ENCODE data around the gene CDRT15L2.
"Not testable (repeated sequence)": the region's sequence is repeated elsewhere in the genome, so short reads cannot be mapped to it uniquely, and the experiment has no call there.

Gene CDRT15L2

GRCh38 chr17:20575071-20575470, 4.5 kb upstream of the CDRT15L2 start:
- not testable (repeated sequence) for DNase-seq (ENCODE audit: low read depth)

DNA sequence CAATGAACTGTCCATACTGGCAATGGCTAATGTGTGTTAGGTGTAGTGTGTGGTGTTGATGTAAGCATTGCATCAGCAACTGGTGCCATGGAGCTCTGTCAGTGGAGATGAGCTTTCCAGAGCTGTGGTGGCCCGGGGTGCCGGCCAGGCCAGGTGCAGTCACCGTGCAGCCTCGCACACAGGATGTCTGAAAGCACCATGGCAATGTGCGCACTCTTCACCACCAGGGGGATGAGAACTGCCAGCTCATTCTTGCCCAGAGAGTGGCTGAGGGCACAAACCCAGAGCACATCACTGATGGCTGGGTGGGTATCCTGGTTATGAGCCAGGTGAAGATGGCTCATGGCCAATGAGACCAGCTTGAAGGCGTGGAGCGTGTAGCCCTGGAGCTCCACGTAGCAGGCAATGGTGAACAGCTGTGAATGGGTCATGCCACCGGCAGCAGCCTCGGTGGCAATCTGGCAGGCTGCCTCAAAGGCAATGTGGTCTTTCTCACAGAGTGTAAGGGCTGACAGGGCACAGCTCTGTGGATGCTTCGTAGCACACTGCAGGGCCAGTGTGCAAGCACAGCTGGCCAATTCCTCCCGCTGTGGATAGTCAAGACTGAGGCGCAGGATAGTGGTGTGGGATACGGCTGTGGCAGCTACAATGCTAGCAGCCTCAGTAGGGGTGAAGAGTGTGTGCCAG, 4.5 kb downstream of the CDRT15L2 start:
- not testable (repeated sequence) for DNase-seq (ENCODE audit: low read depth)

- not testable (repeated sequence) for DNase-seq (ENCODE audit: low read depth)
Measured at GRCh38 chr17:20588744-20589453, 9.4 kb downstream of the CDRT15L2 start.

DNA sequence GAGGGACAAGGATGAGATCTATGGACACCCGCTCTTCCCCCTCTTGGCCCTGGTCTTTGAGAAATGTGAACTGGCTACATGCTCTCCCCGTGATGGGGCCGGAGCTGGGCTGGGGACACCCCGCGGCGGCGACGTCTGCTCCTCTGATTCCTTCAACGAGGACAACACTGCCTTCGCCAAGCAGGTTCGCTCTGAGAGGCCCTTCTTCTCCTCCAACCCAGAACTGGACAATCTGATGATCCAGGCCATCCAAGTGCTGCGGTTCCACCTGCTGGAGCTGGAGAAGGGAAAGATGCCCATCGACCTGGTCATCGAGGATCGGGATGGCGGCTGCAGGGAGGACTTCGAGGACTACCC, 9.9 kb downstream of the CDRT15L2 start:
- DNase-seq (ENCODE audit: low read depth): not testable (repeated sequence)

DNA sequence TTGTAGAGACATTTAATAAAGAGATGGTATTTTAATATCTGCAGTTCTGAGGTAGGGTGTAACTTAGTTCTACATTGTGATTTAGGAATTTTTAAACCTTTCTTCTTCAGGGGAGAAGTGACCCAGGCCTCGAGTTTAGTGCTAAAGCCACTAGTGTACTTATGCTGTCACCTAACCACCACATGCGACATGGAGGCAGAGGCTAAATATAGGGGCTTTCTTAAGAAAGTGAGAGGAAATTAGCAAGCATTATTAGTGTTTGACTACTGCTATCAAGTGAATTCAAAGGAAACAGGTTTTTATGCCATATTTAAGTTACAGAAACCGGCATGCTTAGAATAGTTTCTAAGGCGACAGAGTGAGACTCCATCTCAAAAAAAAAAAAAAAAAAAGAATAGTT, 11.5 kb downstream of the CDRT15L2 start:
- not testable (repeated sequence) for DNase-seq (ENCODE audit: low read depth)

GRCh38 chr17:20605568-20605967, 26.0 kb downstream of the CDRT15L2 start:
- DNase-seq (ENCODE audit: low read depth): not testable (repeated sequence)

DNA sequence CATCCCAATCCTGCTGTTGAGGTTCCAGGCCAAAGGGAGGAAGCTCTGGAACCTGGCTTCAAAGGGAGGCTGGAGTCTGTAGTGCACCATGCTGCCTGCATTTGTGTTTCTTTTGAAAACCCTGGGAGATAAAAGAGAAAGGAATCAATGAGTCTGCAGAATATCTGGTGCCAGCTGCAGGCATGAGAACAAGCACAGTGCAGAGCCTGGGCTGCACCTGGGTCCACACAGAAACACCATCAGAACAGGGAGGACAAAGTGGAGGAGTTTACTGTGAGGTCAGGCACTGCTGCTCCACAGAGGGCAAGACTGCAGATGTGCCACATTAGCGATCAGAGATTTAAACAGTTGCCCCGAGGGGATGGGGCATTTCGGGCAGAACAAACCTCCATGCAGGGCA, 30.0 kb downstream of the CDRT15L2 start:
- not testable (repeated sequence) for DNase-seq (ENCODE audit: low read depth)

- no peak for DNase-seq (ENCODE audit: low read depth)
Measured at GRCh38 chr17:20611309-20611708, 31.8 kb downstream of the CDRT15L2 start.

DNA sequence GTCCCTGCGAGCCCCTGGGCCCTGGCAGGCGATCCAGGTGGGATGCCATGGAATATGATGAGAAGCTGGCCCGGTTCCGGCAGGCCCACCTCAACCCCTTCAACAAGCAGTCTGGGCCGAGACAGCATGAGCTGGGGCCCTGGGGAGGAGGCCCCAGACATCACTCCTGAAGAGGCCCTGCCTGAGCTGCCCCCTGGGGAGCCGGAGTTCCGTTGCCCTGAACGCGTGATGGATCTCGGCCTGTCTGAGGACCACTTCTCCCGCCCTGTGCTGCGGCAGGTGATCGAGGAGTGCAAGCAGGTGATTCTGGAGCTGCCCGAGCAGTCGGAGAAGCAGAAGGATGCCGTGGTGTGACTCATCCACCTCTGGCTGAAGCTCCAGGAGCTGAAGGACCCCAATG, 33.1 kb downstream of the CDRT15L2 start:
- no peak for DNase-seq (ENCODE audit: low read depth)

DNA sequence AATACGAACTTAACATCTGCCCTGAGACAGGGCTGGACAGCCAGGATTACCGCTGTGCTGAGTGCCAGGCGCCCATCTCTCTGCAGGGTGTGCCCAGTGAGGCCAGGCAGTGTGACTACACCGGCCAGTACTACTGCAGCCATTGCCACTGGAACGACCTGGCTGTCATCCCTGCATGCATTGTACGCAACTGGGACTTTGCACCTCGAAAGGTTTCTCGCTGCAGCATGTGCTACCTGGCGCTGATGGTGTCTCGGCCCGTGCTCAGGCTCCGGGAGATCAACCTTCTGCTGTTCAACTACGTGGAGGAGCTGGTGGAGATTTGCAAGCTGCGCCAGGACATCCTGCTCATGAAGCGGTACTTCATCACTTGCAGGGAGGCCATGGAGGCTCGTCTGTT, 33.7 kb downstream of the CDRT15L2 start:
- DNase-seq (ENCODE audit: low read depth): no peak

- no peak for DNase-seq (ENCODE audit: low read depth)
Measured at GRCh38 chr17:20613905-20614304, 34.4 kb downstream of the CDRT15L2 start.

GRCh38 chr17:20615461-20615860, 35.9 kb downstream of the CDRT15L2 start:
- DNase-seq (ENCODE audit: low read depth): not testable (repeated sequence)
